ENCODE measurements around the gene RORB. TPM values are rescaled to one million over a fixed set of nuclear protein-coding genes. Genes with fewer than 3 reads are reported as not detected.

RORB gene
- 0.05 and 0.14 TPM in 2 replicates for polyA plus RNA-seq (2013)

GRCh38 chr9:74496819-74497747, at the start of gene RORB:
RORB (plus strand) TSS chr9:74497335; CDS start chr9:74497977, 642 bp downstream.
- H3K9ac ChIP-seq (ENCODE audit: low read length), result no peak within 1 kb of the TSS
- no peak within 1 kb of the TSS for H4K91ac ChIP-seq (ENCODE audit: low read depth, low read length)
- peak; percentile 2 to 19 for DNase-seq
- no peak within 1 kb of the TSS for H4K8ac ChIP-seq (ENCODE audit: low read depth, low read length)
- H4K12ac ChIP-seq (ENCODE audit: low read depth, low read length), result no peak within 1 kb of the TSS
- H2BK5ac ChIP-seq (ENCODE audit: low read depth, low read length, poor library complexity), result no peak within 1 kb of the TSS
- H3K79me2 ChIP-seq (ENCODE audit: control insufficient read depth, insufficient read depth, low read length, poor library complexity), result no peaks in the 10 kb centered on the region
- no peak within 1 kb of the TSS for H2BK12ac ChIP-seq (ENCODE audit: low read length)
- no peak within 1 kb of the TSS for H3K18ac ChIP-seq (ENCODE audit: low read length)
- H3K4me1 ChIP-seq (ENCODE audit: control insufficient read depth in 1 of 2, insufficient read depth in 2 of 2, low read length in 2 of 2), result peaks cover 11 to 23% of the 10 kb centered on the region in 2 experiments
- WGBS (ENCODE audit: extremely low coverage, insufficient coverage, insufficient read length), result no CpG with 5 or more reads among the region's 50 CpGs
- H3K4me2 ChIP-seq (ENCODE audit: low read length), result peak within 1 kb of the TSS; percentile 98
- no peaks in the 10 kb centered on the region for H3K36me3 ChIP-seq (ENCODE audit: control insufficient read depth in 1 of 2, insufficient read depth in 2 of 2, low read length in 2 of 2)
- no peak within 1 kb of the TSS for H3K14ac ChIP-seq (ENCODE audit: low read length)
- peaks cover 2% of the 10 kb centered on the region for H3K9me3 ChIP-seq (ENCODE audit: insufficient read depth, low read depth, low read length)
- H3K23ac ChIP-seq (ENCODE audit: low read length), result no peak within 1 kb of the TSS
- no peak within 1 kb of the TSS for H3K4ac ChIP-seq (ENCODE audit: low read depth, low read length)
- H2AFZ ChIP-seq (ENCODE audit: insufficient read depth, low read length, poor library complexity), result peak within 1 kb of the TSS; percentile 39
- H3K27ac ChIP-seq (ENCODE audit: low read depth, low read length), result no peak within 1 kb of the TSS
- H3K79me1 ChIP-seq (ENCODE audit: low read length), result no peaks in the 10 kb centered on the region
- H3K4me3 ChIP-seq (ENCODE audit: low read depth, low read length), result peak within 1 kb of the TSS; percentile 68
- H3K27me3 ChIP-seq (ENCODE audit: insufficient read depth, low read length), result peaks cover 40% of the 10 kb centered on the region
- H2AK5ac ChIP-seq (ENCODE audit: low read length), result no peak within 1 kb of the TSS
- no peak within 1 kb of the TSS for H2BK120ac ChIP-seq (ENCODE audit: insufficient read depth, low read length, poor library complexity)

- no peaks in the 10 kb centered on the region for H3K9me3 ChIP-seq (ENCODE audit: insufficient read depth, low read depth, low read length)
- H3K79me2 ChIP-seq (ENCODE audit: control insufficient read depth, insufficient read depth, low read length, poor library complexity), result no peaks in the 10 kb centered on the region
- no peak overlapping the region for H4K91ac ChIP-seq (ENCODE audit: low read depth, low read length)
- no peak overlapping the region for H3K27ac ChIP-seq (ENCODE audit: low read depth, low read length)
- no peaks in the 10 kb centered on the region for H3K36me3 ChIP-seq (ENCODE audit: control insufficient read depth in 1 of 2, insufficient read depth in 2 of 2, low read length in 2 of 2)
- H3K23ac ChIP-seq (ENCODE audit: low read length), result no peak overlapping the region
- H3K27me3 ChIP-seq (ENCODE audit: insufficient read depth, low read length), result no peaks in the 10 kb centered on the region
- H3K4me1 ChIP-seq (ENCODE audit: control insufficient read depth in 1 of 2, insufficient read depth in 2 of 2, low read length in 2 of 2), result no peaks in the 10 kb centered on the region
- H4K12ac ChIP-seq (ENCODE audit: low read depth, low read length), result no peak overlapping the region
- no peak overlapping the region for H3K14ac ChIP-seq (ENCODE audit: low read length)
- H2BK12ac ChIP-seq (ENCODE audit: low read length), result no peak overlapping the region
- H3K9ac ChIP-seq (ENCODE audit: low read length), result no peak overlapping the region
- no peak overlapping the region for H3K4me3 ChIP-seq (ENCODE audit: low read depth, low read length)
- H3K18ac ChIP-seq (ENCODE audit: low read length), result no peak overlapping the region
- H2BK5ac ChIP-seq (ENCODE audit: low read depth, low read length, poor library complexity), result no peak overlapping the region
- no peaks in the 10 kb centered on the region for H3K79me1 ChIP-seq (ENCODE audit: low read length)
- DNase-seq, result no peak
- no CpG with 5 or more reads among the region's 2 CpGs for WGBS (ENCODE audit: extremely low coverage, insufficient coverage, insufficient read length)
- H2AK5ac ChIP-seq (ENCODE audit: low read length), result no peak overlapping the region
- H2BK120ac ChIP-seq (ENCODE audit: insufficient read depth, low read length, poor library complexity), result no peak overlapping the region
- no peak overlapping the region for H3K4me2 ChIP-seq (ENCODE audit: low read length)
- H3K4ac ChIP-seq (ENCODE audit: low read depth, low read length), result no peak overlapping the region
- no peak overlapping the region for H4K8ac ChIP-seq (ENCODE audit: low read depth, low read length)
- H2AFZ ChIP-seq (ENCODE audit: insufficient read depth, low read length, poor library complexity), result no peak overlapping the region
Measured at GRCh38 chr9:74447451-74448193, 49.5 kb upstream of the RORB start.

GRCh38 chr9:74449060-74449459, 48.1 kb upstream of the RORB start:
- DNase-seq, result no peak
- H3K4me1 ChIP-seq (ENCODE audit: control insufficient read depth in 1 of 2, insufficient read depth in 2 of 2, low read length in 2 of 2), result no peaks in the 10 kb centered on the region
- WGBS (ENCODE audit: extremely low coverage, insufficient coverage, insufficient read length), result no CpG with 5 or more reads among the region's 2 CpGs
- H3K4ac ChIP-seq (ENCODE audit: low read depth, low read length), result no peak overlapping the region
- H3K9me3 ChIP-seq (ENCODE audit: insufficient read depth, low read depth, low read length), result no peaks in the 10 kb centered on the region
- H3K23ac ChIP-seq (ENCODE audit: low read length), result no peak overlapping the region
- H2AK5ac ChIP-seq (ENCODE audit: low read length), result no peak overlapping the region
- no peak overlapping the region for H2BK5ac ChIP-seq (ENCODE audit: low read depth, low read length, poor library complexity)
- no peak overlapping the region for H2BK12ac ChIP-seq (ENCODE audit: low read length)
- no peak overlapping the region for H3K18ac ChIP-seq (ENCODE audit: low read length)
- H2AFZ ChIP-seq (ENCODE audit: insufficient read depth, low read length, poor library complexity), result no peak overlapping the region
- H3K79me1 ChIP-seq (ENCODE audit: low read length), result no peaks in the 10 kb centered on the region
- H4K91ac ChIP-seq (ENCODE audit: low read depth, low read length), result no peak overlapping the region
- no peak overlapping the region for H4K8ac ChIP-seq (ENCODE audit: low read depth, low read length)
- no peak overlapping the region for H4K12ac ChIP-seq (ENCODE audit: low read depth, low read length)
- H3K27ac ChIP-seq (ENCODE audit: low read depth, low read length), result no peak overlapping the region
- no peak overlapping the region for H3K9ac ChIP-seq (ENCODE audit: low read length)
- H3K4me3 ChIP-seq (ENCODE audit: low read depth, low read length), result no peak overlapping the region
- H2BK120ac ChIP-seq (ENCODE audit: insufficient read depth, low read length, poor library complexity), result no peak overlapping the region
- H3K79me2 ChIP-seq (ENCODE audit: control insufficient read depth, insufficient read depth, low read length, poor library complexity), result no peaks in the 10 kb centered on the region
- no peaks in the 10 kb centered on the region for H3K27me3 ChIP-seq (ENCODE audit: insufficient read depth, low read length)
- no peak overlapping the region for H3K4me2 ChIP-seq (ENCODE audit: low read length)
- H3K14ac ChIP-seq (ENCODE audit: low read length), result no peak overlapping the region
- no peaks in the 10 kb centered on the region for H3K36me3 ChIP-seq (ENCODE audit: control insufficient read depth in 1 of 2, insufficient read depth in 2 of 2, low read length in 2 of 2)

- no CpG with 5 or more reads among the region's 4 CpGs for WGBS (ENCODE audit: extremely low coverage, insufficient coverage, insufficient read length)
- H3K79me2 ChIP-seq (ENCODE audit: control insufficient read depth, insufficient read depth, low read length, poor library complexity), result no peaks in the 10 kb centered on the region
- no peak overlapping the region for H3K23ac ChIP-seq (ENCODE audit: low read length)
Measured at GRCh38 chr9:74458832-74459231, 38.3 kb upstream of the RORB start.

More at GRCh38 chr9:74458832-74459231, 38.3 kb upstream of the RORB start:
- Histone ChIP-seq H2BK120ac (ENCODE audit: insufficient read depth, low read length, poor library complexity) (no peak overlapping the region), H3K9ac (ENCODE audit: low read length) (no peak overlapping the region), H2BK5ac (ENCODE audit: low read depth, low read length, poor library complexity) (no peak overlapping the region), H4K91ac (ENCODE audit: low read depth, low read length) (no peak overlapping the region), H3K79me1 (ENCODE audit: low read length) (no peaks in the 10 kb centered on the region), H3K4me1 (ENCODE audit: control insufficient read depth in 1 of 2, insufficient read depth in 2 of 2, low read length in 2 of 2) (no peaks in the 10 kb centered on the region), H3K4me3 (ENCODE audit: low read depth, low read length) (no peak overlapping the region), H2BK12ac (ENCODE audit: low read length) (no peak overlapping the region), H3K9me3 (ENCODE audit: insufficient read depth, low read depth, low read length) (no peaks in the 10 kb centered on the region), H3K4me2 (ENCODE audit: low read length) (no peak overlapping the region), H2AFZ (ENCODE audit: insufficient read depth, low read length, poor library complexity) (no peak overlapping the region), H3K27ac (ENCODE audit: low read depth, low read length) (no peak overlapping the region), H3K36me3 (ENCODE audit: control insufficient read depth in 1 of 2, insufficient read depth in 2 of 2, low read length in 2 of 2) (no peaks in the 10 kb centered on the region), H3K18ac (ENCODE audit: low read length) (no peak overlapping the region), H4K8ac (ENCODE audit: low read depth, low read length) (no peak overlapping the region), H2AK5ac (ENCODE audit: low read length) (no peak overlapping the region), H4K12ac (ENCODE audit: low read depth, low read length) (no peak overlapping the region), H3K14ac (ENCODE audit: low read length) (no peak overlapping the region), H3K27me3 (ENCODE audit: insufficient read depth, low read length) (no peaks in the 10 kb centered on the region), H3K4ac (ENCODE audit: low read depth, low read length) (no peak overlapping the region)
- DNase-seq, result no peak

Data from trophoblast cell (in vitro differentiated cells and primary cell).